Gastrocnemius medialis (tissue), 4 donors: ENCODE results near the gene ZBTB45. TPM values are rescaled to one million over a fixed set of nuclear protein-coding genes. Genes with fewer than 3 reads are reported as not detected.

ENCODE experiments used
- ATAC-seq, 2 donors: fragments of 150-250 bp; one replicate each; pipeline ENCODE4 v1.9.1; 2016
- DNase-seq, 2 donors: peaks; one replicate each; pipeline ENCODE4 v3.0.0-alpha.2; 2019
- H3K27ac ChIP-seq, 4 donors: fragments of 200-600 bp; sonication (generic); 1 replicate in 1 of 4; 2 replicates in 3 of 4; pipeline ENCODE4 v1.5.1; 2016 to 2018; ENCODE audit warnings: mild to moderate bottlenecking in 2 of 4, moderate library complexity in 1 of 4
- H3K27me3 ChIP-seq, 3 donors: fragments of 200-600 bp; sonication (generic) in 2 of 3; 1 replicate in 1 of 3; 2 replicates in 2 of 3; pipeline versions ENCODE4 v1.5.1 to v1.6.0; 2016 to 2019; ENCODE audit warnings: mild to moderate bottlenecking in 1 of 3, moderate library complexity in 1 of 3
- H3K36me3 ChIP-seq, 2 donors: fragments of 200-600 bp; sonication (generic) in 1 of 2; one replicate each; pipeline ENCODE4 v1.5.1; 2017 to 2018
- H3K4me1 ChIP-seq, 2 donors: fragments of 200-600 bp; sonication (generic) in 1 of 2; one replicate each; pipeline ENCODE4 v1.5.1; 2016 to 2017; ENCODE audit warnings: mild to moderate bottlenecking in 2 of 2
- H3K4me3 ChIP-seq, 4 donors: fragments of 200-600 bp; sonication (generic) in 3 of 4; 1 replicate in 1 of 4; 2 replicates in 3 of 4; pipeline ENCODE4 v1.5.1; 2016 to 2019; ENCODE audit warnings: mild to moderate bottlenecking in 2 of 4
- H3K9me3 ChIP-seq, 3 donors: fragments of 200-600 bp; sonication (generic) in 2 of 3; 1 replicate in 1 of 3; 2 replicates in 2 of 3; pipeline ENCODE4 v1.5.1; 2016 to 2019
- CTCF ChIP-seq, 5 experiments: fragments of 450-650 bp in 3 of 5; fragments of 200-600 bp in 2 of 5; sonication (generic) in 2 of 5; IDR thresholded peaks in 4 of 5; conservative IDR thresholded peaks in 1 of 5; 1 replicate in 4 of 5; 2 replicates in 1 of 5; pipeline ENCODE4 v1.5.1; 2016 to 2019; ENCODE audit warnings: antibody characterized with exemption in 5 of 5, mild to moderate bottlenecking in 3 of 5, moderate library complexity in 3 of 5
- POLR2A ChIP-seq, 2 donors: fragments of 450-650 bp; IDR thresholded peaks; one replicate each; pipeline ENCODE4 v1.6.1; 2017; ENCODE audit warnings: antibody characterized with exemption in 2 of 2, mild to moderate bottlenecking in 2 of 2, moderate library complexity in 2 of 2
- in situ Hi-C, 4 donors: fragments of 200-750 bp; cut with MboI; loops; one replicate each; pipeline versions ENCODE4 v1.15.0 to v1.8.0; 2017; ENCODE audit warnings: low sequenced_read_pairs in 4 of 4
- intact Hi-C: fragments of 100-400 bp; cut with DNase I; formaldehyde crosslinking; loops from one replicate; pipeline ENCODE4 v1.15.1; 2023; ENCODE audit warnings: low total_unique reads
- total RNA-seq, 4 donors: library from RNA; depleted of rRNA; stranded (reverse); fragments of >200 nt; gene quantifications; one replicate each; pipeline versions ENCODE4 v1.1.0 to v1.2.3, GENCODE V29; 2016

The ZBTB45 gene
- total RNA-seq, 4 donors from 2014 or later, result 5.9 to 12.2 (median 9.6) TPM

- H3K27me3 ChIP-seq, result no peaks in the 10 kb centered on the region
- no peaks in the 10 kb centered on the region for H3K9me3 ChIP-seq
- peak overlapping the region in 3 of 4 donors; percentile 24 to 54 (median 42) for H3K4me3 ChIP-seq
- in situ Hi-C loops (no loop called here), intact Hi-C loops (no loop called here)
- no peak for TF ChIP-seq POLR2A (IDR thresholded peaks at IDR 0.05)
- H3K27ac ChIP-seq, result peak overlapping the region; percentile 65 to 69 (median 66)
- ATAC-seq (no peak), DNase-seq (no peak)
- peaks cover 0 to 15% of the 10 kb centered on the region in 2 donors for H3K36me3 ChIP-seq
- H3K4me1 ChIP-seq, result peaks cover 29 to 35% of the 10 kb centered on the region in 2 donors
Observed at GRCh38 chr19:58514564-58515022, 5.0 kb downstream of the ZBTB45 start.

- peak overlapping the region; percentile 24 to 54 (median 40) for H3K4me3 ChIP-seq
Observed at GRCh38 chr19:58513694-58514563, 5.7 kb downstream of the ZBTB45 start.

GRCh38 chr19:58513213-58513693 lies 6.4 kb downstream of the ZBTB45 start:
- intact Hi-C loops (no loop called here), in situ Hi-C loops (no loop called here)
- ATAC-seq (no peak), DNase-seq (no peak)
- Histone ChIP-seq H3K4me3 (no peak overlapping the region), H3K4me1 (peaks cover 22 to 27% of the 10 kb centered on the region in 2 donors), H3K27me3 (no peaks in the 10 kb centered on the region), H3K9me3 (no peaks in the 10 kb centered on the region), H3K36me3 (peaks cover 0 to 15% of the 10 kb centered on the region in 2 donors), H3K27ac (peak overlapping the region in 3 of 4 donors; percentile 66 to 69 (median 66))
- no peak for TF ChIP-seq POLR2A (IDR thresholded peaks at IDR 0.05)
- no peak for TF ChIP-seq CTCF (IDR thresholded peaks at IDR 0.05 in 4 of 5, conservative IDR thresholded peaks at IDR 0.05 in 1 of 5)

More at GRCh38 chr19:58513694-58514563, 5.7 kb downstream of the ZBTB45 start:
- in situ Hi-C loops (no loop called here), intact Hi-C loops (no loop called here)
- peak; percentile 50 to 71 for DNase-seq
- peak; percentile 71 to 81 for ATAC-seq
- Histone ChIP-seq H3K27ac (peak overlapping the region; percentile 65 to 69 (median 66)), H3K9me3 (no peaks in the 10 kb centered on the region), H3K27me3 (no peaks in the 10 kb centered on the region), H3K4me1 (peaks cover 29 to 33% of the 10 kb centered on the region in 2 donors), H3K36me3 (peaks cover 0 to 15% of the 10 kb centered on the region in 2 donors)
- TF ChIP-seq CTCF (IDR thresholded peaks at IDR 0.05 in 4 of 5, conservative IDR thresholded peaks at IDR 0.05 in 1 of 5) (peak; percentile 57 to 89 (median 77)), POLR2A (IDR thresholded peaks at IDR 0.05) (no peak)

- Histone ChIP-seq H3K4me1 (peaks cover 15 to 18% of the 10 kb centered on the region in 2 donors), H3K9me3 (no peaks in the 10 kb centered on the region), H3K36me3 (peaks cover 0 to 5% of the 10 kb centered on the region in 2 donors), H3K4me3 (no peak within 1 kb of the TSS), H3K27ac (no peak within 1 kb of the TSS), H3K27me3 (no peaks in the 10 kb centered on the region)
- no peak for DNase-seq
- TF ChIP-seq POLR2A (IDR thresholded peaks at IDR 0.05) (no peak), CTCF (IDR thresholded peaks at IDR 0.05 in 4 of 5, conservative IDR thresholded peaks at IDR 0.05 in 1 of 5) (no peak)
- in situ Hi-C loops (no loop called here), intact Hi-C loops (no loop called here)
- ATAC-seq, result no peak
Observed at GRCh38 chr19:58511353-58512208, 8.0 kb downstream of the ZBTB45 start, which contains the start of gene SLC27A5. TSS of gene SLC27A5 (minus strand) at chr19:58511992. CDS start at chr19:58511955, 37 bp downstream.
